Mucosa of stomach (tissue), 1 donor: Measurements from ENCODE around the gene LMX1B.

ENCODE experiments used
- H3K27me3 ChIP-seq: one replicate; pipeline ENCODE4 v1.7.0; 2013; ENCODE audit warnings: mild to moderate bottlenecking, low read length; ENCODE audit not compliant: control insufficient read depth, insufficient read depth
- H3K36me3 ChIP-seq: one replicate; pipeline ENCODE4 v1.7.0; 2013; ENCODE audit warnings: low read length; ENCODE audit not compliant: control insufficient read depth, insufficient read depth
- H3K4me1 ChIP-seq: one replicate; pipeline ENCODE4 v1.7.0; 2013; ENCODE audit warnings: mild to moderate bottlenecking, low read length; ENCODE audit not compliant: control insufficient read depth, insufficient read depth
- H3K4me3 ChIP-seq: one replicate; pipeline ENCODE4 v1.7.0; 2013; ENCODE audit warnings: low read length
- H3K9ac ChIP-seq: one replicate; pipeline ENCODE4 v1.7.0; 2013; ENCODE audit warnings: mild to moderate bottlenecking, low read length, moderate library complexity
- H3K9me3 ChIP-seq: one replicate; pipeline ENCODE4 v1.7.0; 2013; ENCODE audit warnings: mild to moderate bottlenecking, low read length, moderate library complexity; ENCODE audit not compliant: control insufficient read depth
- donor health status: Pancreatic carcinoma.

Gene LMX1B

GRCh38 chr9:126587187-126588185 lies 26.2 kb upstream of the LMX1B start:
- Histone ChIP-seq H3K36me3 (no peaks in the 10 kb centered on the region), H3K4me1 (peaks cover 6% of the 10 kb centered on the region), H3K27me3 (peaks cover 18% of the 10 kb centered on the region), H3K9ac (peak overlapping the region; percentile 15), H3K9me3 (no peaks in the 10 kb centered on the region), H3K4me3 (no peak overlapping the region)

- H3K4me1 ChIP-seq: peaks cover 6% of the 10 kb centered on the region
- H3K9ac ChIP-seq: no peak overlapping the region
- no peak overlapping the region for H3K4me3 ChIP-seq
- H3K27me3 ChIP-seq: peaks cover 10% of the 10 kb centered on the region
- H3K36me3 ChIP-seq: no peaks in the 10 kb centered on the region
- no peaks in the 10 kb centered on the region for H3K9me3 ChIP-seq
Observed at GRCh38 chr9:126588491-126589168, 25.1 kb upstream of the LMX1B start.

DNA sequence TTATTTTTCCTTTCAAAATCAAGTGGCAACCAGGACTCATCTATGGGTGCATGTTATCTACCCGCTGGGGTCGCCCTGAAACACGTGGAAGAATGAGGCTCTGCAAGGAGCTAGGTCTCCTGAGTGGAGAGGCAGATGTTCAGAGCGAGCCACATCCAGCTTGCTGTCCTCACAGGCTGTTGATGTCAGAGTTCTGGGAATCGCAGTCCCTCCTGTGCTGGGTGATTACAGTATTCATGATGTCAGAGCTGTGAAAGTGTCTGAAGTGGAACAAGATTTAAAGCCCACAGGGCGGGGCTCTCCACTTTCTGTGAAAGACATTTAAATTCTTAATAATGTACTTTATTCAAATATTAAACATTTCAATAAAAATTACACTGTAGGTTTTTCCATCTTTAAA lies 24.4 kb upstream of the LMX1B start:
- H3K4me3 ChIP-seq: no peak overlapping the region
- H3K9ac ChIP-seq: no peak overlapping the region
- no peaks in the 10 kb centered on the region for H3K36me3 ChIP-seq
- peaks cover 9% of the 10 kb centered on the region for H3K27me3 ChIP-seq
- H3K9me3 ChIP-seq: no peaks in the 10 kb centered on the region
- H3K4me1 ChIP-seq: peaks cover 6% of the 10 kb centered on the region

DNA sequence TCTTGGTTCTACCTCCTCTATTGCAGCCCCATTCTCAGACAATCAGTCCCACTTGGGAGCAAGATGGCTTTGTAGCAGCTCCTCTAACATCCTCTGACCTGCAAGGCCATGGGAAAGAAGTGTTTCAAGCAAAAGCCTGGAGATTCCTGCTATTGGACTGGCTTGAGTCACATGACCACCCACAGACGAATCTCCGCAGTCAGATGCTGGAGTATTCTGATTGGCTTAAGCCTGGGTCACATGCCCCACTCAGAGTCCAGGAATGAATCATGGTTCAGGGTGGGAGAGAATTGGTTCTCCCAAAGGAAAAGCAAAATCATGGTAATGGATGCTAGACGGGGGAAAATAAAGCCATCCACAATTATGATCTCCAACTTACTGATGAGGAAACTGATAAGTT lies 22.6 kb upstream of the LMX1B start:
- no peaks in the 10 kb centered on the region for H3K36me3 ChIP-seq
- H3K27me3 ChIP-seq: peaks cover 3% of the 10 kb centered on the region
- no peak overlapping the region for H3K4me3 ChIP-seq
- H3K4me1 ChIP-seq: peaks cover 6% of the 10 kb centered on the region
- H3K9ac ChIP-seq: no peak overlapping the region
- H3K9me3 ChIP-seq: no peaks in the 10 kb centered on the region

GRCh38 chr9:126591922-126592321 lies 21.8 kb upstream of the LMX1B start:
- Histone ChIP-seq H3K36me3 (no peaks in the 10 kb centered on the region), H3K9ac (no peak overlapping the region)

GRCh38 chr9:126592461-126592860 lies 21.3 kb upstream of the LMX1B start:
- H3K4me3 ChIP-seq: no peak overlapping the region
- peaks cover 2% of the 10 kb centered on the region for H3K4me1 ChIP-seq
- H3K36me3 ChIP-seq: no peaks in the 10 kb centered on the region
- H3K9me3 ChIP-seq: no peaks in the 10 kb centered on the region
- H3K9ac ChIP-seq: no peak overlapping the region
- peaks cover 3% of the 10 kb centered on the region for H3K27me3 ChIP-seq

More at GRCh38 chr9:126591922-126592321, 21.8 kb upstream of the LMX1B start:
- Histone ChIP-seq H3K4me3 (no peak overlapping the region), H3K9me3 (no peaks in the 10 kb centered on the region), H3K27me3 (peaks cover 3% of the 10 kb centered on the region), H3K4me1 (peaks cover 6% of the 10 kb centered on the region)

DNA sequence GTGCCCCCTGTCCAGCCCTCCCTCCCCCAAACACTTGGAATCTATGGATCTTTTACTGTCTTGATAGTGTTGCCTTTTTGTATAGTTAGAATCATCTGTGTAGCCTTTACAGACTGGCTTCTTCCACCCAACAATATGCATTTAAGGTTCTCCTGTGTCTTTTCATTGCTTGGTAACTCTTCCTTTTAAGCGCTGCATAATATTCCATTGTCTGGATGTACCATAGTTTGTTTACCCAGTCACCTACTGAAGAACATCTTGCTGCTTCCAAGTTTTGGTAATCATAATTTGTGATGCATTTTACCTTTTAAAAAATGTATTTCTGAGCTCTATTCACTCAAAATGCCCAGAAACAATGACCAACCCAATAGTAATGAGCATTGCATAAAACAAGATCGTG lies 17.7 kb upstream of the LMX1B start:
- Histone ChIP-seq H3K9ac (no peak overlapping the region), H3K9me3 (no peaks in the 10 kb centered on the region), H3K36me3 (no peaks in the 10 kb centered on the region), H3K4me1 (no peaks in the 10 kb centered on the region), H3K4me3 (no peak overlapping the region), H3K27me3 (peaks cover 3% of the 10 kb centered on the region)

DNA sequence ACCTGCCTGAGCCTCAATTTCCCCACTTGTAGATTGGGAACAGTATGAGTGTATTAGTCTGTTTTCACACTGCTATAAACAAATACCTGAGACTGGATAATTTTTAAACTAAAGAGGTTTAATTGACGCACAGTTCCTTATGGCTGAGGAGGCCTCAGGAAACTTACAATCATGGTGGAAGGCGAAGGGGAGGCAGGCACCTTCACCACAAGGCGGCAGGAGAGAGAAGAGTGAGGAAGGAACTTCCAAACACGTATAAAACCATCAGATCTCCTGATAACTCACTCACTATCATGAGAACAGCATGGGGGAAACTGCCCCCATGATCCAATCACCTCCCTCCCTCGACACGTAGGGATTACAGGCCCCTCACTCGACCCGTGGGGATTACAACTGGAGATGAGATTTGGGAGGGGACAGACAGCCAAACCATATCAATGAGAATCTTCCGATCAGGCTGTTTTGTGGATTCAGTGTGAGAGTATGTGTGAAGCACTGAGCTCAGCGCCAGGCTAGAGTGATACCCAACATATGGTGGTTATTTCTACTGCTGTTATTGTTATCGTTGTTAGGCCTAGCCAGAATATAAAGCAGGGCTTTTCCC lies 14.6 kb upstream of the LMX1B start:
- Histone ChIP-seq H3K9me3 (no peaks in the 10 kb centered on the region), H3K9ac (no peak overlapping the region), H3K27me3 (peaks cover 3% of the 10 kb centered on the region), H3K4me1 (no peaks in the 10 kb centered on the region), H3K36me3 (no peaks in the 10 kb centered on the region), H3K4me3 (no peak overlapping the region)

DNA sequence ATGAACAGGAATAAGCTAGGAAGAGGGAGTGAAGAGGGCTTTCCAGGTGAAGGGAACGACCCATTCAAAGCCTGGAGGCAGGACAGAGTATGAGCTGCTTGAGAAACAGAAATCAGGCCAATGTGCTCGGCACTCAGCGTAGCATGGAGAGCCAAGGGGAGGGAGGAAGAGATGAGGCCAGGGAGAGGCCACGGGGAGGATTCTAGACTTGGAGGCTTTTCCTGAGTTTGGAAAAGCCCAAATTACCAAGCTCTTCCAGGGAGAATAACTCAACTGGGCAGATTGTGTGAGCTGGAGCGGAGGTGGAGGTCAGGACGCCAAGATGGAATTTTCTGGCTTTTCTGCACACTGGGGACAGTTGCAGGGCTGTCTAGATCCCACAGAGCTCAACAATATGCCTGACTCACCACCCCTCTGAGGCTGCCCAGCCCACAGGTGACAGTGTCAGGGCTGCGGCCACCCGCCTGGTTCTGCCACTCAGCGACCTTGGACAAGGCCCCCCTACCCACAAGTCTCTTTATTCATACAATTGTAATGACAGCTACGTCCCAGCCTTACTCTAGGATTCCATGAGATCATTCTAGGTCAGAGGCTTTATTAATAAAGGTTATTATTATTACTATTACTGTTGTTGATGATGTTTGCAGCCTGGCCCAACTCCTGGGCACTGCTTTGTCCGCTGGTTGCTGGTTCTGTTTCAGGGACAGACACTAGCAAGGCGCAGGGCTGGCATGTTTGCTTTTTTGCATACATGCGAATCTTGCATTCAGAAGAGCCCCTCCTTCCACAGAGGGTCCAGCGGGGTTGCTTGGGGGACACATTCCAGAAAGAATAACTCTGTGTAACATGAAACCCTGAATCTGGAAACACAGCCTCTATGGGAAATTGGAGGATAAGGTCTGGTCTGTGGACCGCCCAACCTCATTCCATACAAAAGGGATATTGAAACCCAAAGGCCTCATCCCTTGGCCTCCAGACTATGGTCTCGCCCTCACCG lies 9.4 kb upstream of the LMX1B start:
- Histone ChIP-seq H3K9me3 (no peaks in the 10 kb centered on the region), H3K36me3 (no peaks in the 10 kb centered on the region), H3K9ac (no peak overlapping the region), H3K4me3 (no peak overlapping the region), H3K4me1 (no peaks in the 10 kb centered on the region), H3K27me3 (peaks cover 28% of the 10 kb centered on the region)

- Histone ChIP-seq H3K27me3 (peaks cover 44% of the 10 kb centered on the region), H3K4me3 (no peak overlapping the region), H3K9me3 (no peaks in the 10 kb centered on the region), H3K4me1 (peaks cover 6% of the 10 kb centered on the region), H3K36me3 (no peaks in the 10 kb centered on the region), H3K9ac (no peak overlapping the region)
Observed at GRCh38 chr9:126605792-126606482, 7.8 kb upstream of the LMX1B start.

GRCh38 chr9:126606483-126606870 lies 7.3 kb upstream of the LMX1B start:
- Histone ChIP-seq H3K27me3 (peaks cover 49% of the 10 kb centered on the region), H3K9ac (no peak overlapping the region), H3K4me1 (peaks cover 11% of the 10 kb centered on the region), H3K9me3 (no peaks in the 10 kb centered on the region), H3K36me3 (no peaks in the 10 kb centered on the region), H3K4me3 (no peak overlapping the region)
